ENCODE data around the gene RBM20. TPM values are rescaled to one million over a fixed set of nuclear protein-coding genes. Genes with fewer than 3 reads are reported as not detected.

Gene RBM20
- total RNA-seq, 1 experiment from 2014 or later: not detected

- Mint-ChIP-seq H3K4me3 (ENCODE audit: low read depth, unreplicated experiment) (no peak overlapping the region), H3K36me3 (ENCODE audit: insufficient read depth, unreplicated experiment) (no peaks in the 10 kb centered on the region), H3K9me3 (ENCODE audit: low read depth, unreplicated experiment) (no peaks in the 10 kb centered on the region), H3K27ac (ENCODE audit: unreplicated experiment) (no peak overlapping the region), H3K4me1 (ENCODE audit: low read depth, unreplicated experiment) (no peaks in the 10 kb centered on the region), H3K27me3 (ENCODE audit: unreplicated experiment) (peaks cover 25% of the 10 kb centered on the region)
- TF ChIP-seq, protein P1, sequence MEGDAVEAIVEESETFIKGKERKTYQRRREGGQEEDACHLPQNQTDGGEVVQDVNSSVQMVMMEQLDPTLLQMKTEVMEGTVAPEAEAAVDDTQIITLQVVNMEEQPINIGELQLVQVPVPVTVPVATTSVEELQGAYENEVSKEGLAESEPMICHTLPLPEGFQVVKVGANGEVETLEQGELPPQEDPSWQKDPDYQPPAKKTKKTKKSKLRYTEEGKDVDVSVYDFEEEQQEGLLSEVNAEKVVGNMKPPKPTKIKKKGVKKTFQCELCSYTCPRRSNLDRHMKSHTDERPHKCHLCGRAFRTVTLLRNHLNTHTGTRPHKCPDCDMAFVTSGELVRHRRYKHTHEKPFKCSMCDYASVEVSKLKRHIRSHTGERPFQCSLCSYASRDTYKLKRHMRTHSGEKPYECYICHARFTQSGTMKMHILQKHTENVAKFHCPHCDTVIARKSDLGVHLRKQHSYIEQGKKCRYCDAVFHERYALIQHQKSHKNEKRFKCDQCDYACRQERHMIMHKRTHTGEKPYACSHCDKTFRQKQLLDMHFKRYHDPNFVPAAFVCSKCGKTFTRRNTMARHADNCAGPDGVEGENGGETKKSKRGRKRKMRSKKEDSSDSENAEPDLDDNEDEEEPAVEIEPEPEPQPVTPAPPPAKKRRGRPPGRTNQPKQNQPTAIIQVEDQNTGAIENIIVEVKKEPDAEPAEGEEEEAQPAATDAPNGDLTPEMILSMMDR (IDR thresholded peaks at IDR 0.05; ENCODE audit: unreplicated experiment): no peak
- DNase-seq: no peak
- CTCF ChIA-PET: no interaction called here
- intact Hi-C loops (cut with micrococcal nuclease; ENCODE audit: unreplicated experiment): no loop called here
- no TSS peak for BruUV-seq (replicated peaks)
Measured at GRCh38 chr10:110699859-110700468, 55.8 kb downstream of the RBM20 start.

DNA sequence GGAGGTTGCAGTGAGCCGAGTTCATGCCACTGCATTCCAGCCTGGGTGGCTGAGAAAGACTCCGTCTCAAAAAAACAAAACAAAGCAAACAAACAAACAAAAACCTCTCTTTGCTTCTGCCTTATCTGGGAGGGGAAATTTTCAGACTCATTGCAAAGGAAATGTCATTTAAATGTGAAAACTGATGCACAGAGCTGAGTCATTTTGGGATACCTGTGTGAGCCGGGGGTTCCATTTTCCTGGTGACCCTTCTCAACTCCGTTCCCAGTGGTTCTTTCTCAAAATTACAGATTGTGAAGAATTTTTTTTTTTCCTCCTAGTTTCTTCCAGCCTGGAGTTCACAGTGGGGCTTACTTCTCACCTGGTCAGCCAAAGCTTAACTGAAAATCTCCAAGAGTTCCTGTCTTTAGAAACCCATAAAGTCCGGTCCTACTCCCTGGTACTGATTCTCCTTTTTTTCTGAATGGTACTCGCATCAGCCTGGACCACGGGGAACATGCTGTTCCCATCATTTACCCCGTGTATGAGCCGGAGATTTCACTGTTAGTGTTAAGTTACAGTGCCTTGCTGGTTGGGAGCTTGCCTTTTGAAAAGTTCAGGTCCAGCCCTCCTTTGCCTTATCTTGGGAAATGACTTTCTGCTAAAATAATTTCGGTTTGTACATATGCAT is 56.9 kb downstream of the RBM20 start:
- intact Hi-C loops (cut with micrococcal nuclease; ENCODE audit: unreplicated experiment): no loop called here
- no peak overlapping the region for H3K27ac Mint-ChIP-seq (ENCODE audit: unreplicated experiment)
- TF ChIP-seq, protein P1 (IDR thresholded peaks at IDR 0.05; ENCODE audit: unreplicated experiment): no peak
- H3K4me3 Mint-ChIP-seq (ENCODE audit: low read depth, unreplicated experiment): no peak overlapping the region
- peaks cover 21% of the 10 kb centered on the region for H3K27me3 Mint-ChIP-seq (ENCODE audit: unreplicated experiment)
- CTCF ChIA-PET: interaction anchor here (0.6 kb wide), 1 partner anchor 314 kb away, joined by 11 read pairs; no protein-coding TSS in a partner anchor
- H3K36me3 Mint-ChIP-seq (ENCODE audit: insufficient read depth, unreplicated experiment): no peaks in the 10 kb centered on the region
- no peak for DNase-seq
- H3K9me3 Mint-ChIP-seq (ENCODE audit: low read depth, unreplicated experiment): no peaks in the 10 kb centered on the region
- no TSS peak for BruUV-seq (replicated peaks)
- no peaks in the 10 kb centered on the region for H3K4me1 Mint-ChIP-seq (ENCODE audit: low read depth, unreplicated experiment)

DNA sequence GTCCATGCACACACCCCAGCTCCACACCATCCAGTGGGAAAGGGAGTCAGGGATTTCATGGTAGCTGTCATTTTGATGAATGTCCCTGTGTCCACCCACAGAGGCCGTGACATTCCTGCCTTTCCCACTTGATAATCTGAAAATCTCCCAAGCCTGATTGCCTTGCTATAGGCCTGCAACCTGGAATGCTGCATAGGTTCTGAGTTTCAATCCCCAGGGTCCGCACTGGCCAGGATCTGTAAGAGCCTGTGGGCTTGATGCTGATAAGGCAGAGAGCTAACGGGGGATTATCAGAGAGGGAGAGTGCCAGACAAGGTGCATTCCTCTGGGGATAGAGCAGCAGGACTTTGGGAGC is 57.5 kb downstream of the RBM20 start:
- BruUV-seq (replicated peaks): no TSS peak
- CTCF ChIA-PET: interaction anchor here (0.6 kb wide), 1 partner anchor 315 kb away, joined by 11 read pairs; no protein-coding TSS in a partner anchor
- intact Hi-C loops (cut with micrococcal nuclease; ENCODE audit: unreplicated experiment): no loop called here
- no peaks in the 10 kb centered on the region for H3K36me3 Mint-ChIP-seq (ENCODE audit: insufficient read depth, unreplicated experiment)
- H3K4me1 Mint-ChIP-seq (ENCODE audit: low read depth, unreplicated experiment): no peaks in the 10 kb centered on the region
- no peaks in the 10 kb centered on the region for H3K9me3 Mint-ChIP-seq (ENCODE audit: low read depth, unreplicated experiment)
- peaks cover 16% of the 10 kb centered on the region for H3K27me3 Mint-ChIP-seq (ENCODE audit: unreplicated experiment)
- TF ChIP-seq, protein P1 (IDR thresholded peaks at IDR 0.05; ENCODE audit: unreplicated experiment): no peak
- no peak overlapping the region for H3K4me3 Mint-ChIP-seq (ENCODE audit: low read depth, unreplicated experiment)
- DNase-seq: no peak
- no peak overlapping the region for H3K27ac Mint-ChIP-seq (ENCODE audit: unreplicated experiment)

DNA sequence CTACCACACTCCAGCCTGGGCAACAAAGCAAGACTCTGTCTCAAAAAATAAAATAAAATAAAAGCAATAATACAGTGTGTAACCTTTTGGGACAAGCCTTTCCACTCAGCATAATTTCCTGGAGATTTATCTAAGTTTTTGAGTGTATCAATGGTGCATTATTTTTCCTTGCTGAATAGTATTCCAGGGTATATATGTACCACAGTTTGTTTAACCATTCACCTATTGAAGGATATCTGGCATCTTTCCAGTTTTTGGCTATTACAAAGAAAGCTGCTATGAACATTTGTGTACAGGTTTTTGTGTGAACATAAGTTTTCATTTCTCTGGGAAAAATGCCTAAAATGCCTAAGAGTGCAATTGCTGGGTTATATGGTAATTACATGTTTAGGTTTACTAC is 59.9 kb downstream of the RBM20 start:
- Mint-ChIP-seq H3K9me3 (ENCODE audit: low read depth, unreplicated experiment) (no peaks in the 10 kb centered on the region), H3K27ac (ENCODE audit: unreplicated experiment) (no peak overlapping the region), H3K4me1 (ENCODE audit: low read depth, unreplicated experiment) (no peaks in the 10 kb centered on the region), H3K27me3 (ENCODE audit: unreplicated experiment) (no peaks in the 10 kb centered on the region), H3K36me3 (ENCODE audit: insufficient read depth, unreplicated experiment) (no peaks in the 10 kb centered on the region), H3K4me3 (ENCODE audit: low read depth, unreplicated experiment) (no peak overlapping the region)
- no TSS peak for BruUV-seq (replicated peaks)
- no peak for DNase-seq
- TF ChIP-seq, protein P1 (IDR thresholded peaks at IDR 0.05; ENCODE audit: unreplicated experiment): no peak
- intact Hi-C loops (cut with micrococcal nuclease; ENCODE audit: unreplicated experiment): no loop called here
- CTCF ChIA-PET: no interaction called here

Measured in Calu3 (cell line).